GM23338 (cell line): ENCODE measurements around the gene SUMF1.

ENCODE experiments used
- CREB1 ChIP-seq: fragments of 250-450 bp; sonication (Bioruptor Pico); IDR thresholded peaks from 2 replicates; pipeline ENCODE4 v1.5.0; 2020; ENCODE audit warnings: low read depth, mild to moderate bottlenecking, moderate library complexity
- CTCF ChIP-seq, 2 experiments: fragments of 200-600 bp in 1 of 2; sonication (generic) in 1 of 2; conservative IDR thresholded peaks; 2 replicates each; pipeline versions ENCODE4 v1.5.1 to v1.6.1; 2016 to 2017; ENCODE audit warnings: antibody characterized with exemption in 2 of 2, low read depth in 2 of 2, mild to moderate bottlenecking in 2 of 2, moderate library complexity in 1 of 2
- ETS1 ChIP-seq: IDR thresholded peaks from 2 replicates; pipeline ENCODE4 v1.6.1; 2016; ENCODE audit warnings: antibody characterized with exemption
- EZH2 ChIP-seq: fragments of 200-600 bp; sonication (generic); IDR thresholded peaks from one replicate; pipeline ENCODE4 v1.8.0; 2017; ENCODE audit warnings: antibody characterized with exemption, mild to moderate bottlenecking, low read depth; ENCODE audit not compliant: unreplicated experiment
- EZH2phosphoT487 ChIP-seq: fragments of 200-600 bp; sonication (generic); IDR thresholded peaks from one replicate; pipeline ENCODE4 v1.8.1; 2018; ENCODE audit warnings: antibody characterized with exemption; ENCODE audit not compliant: unreplicated experiment
- JUNB ChIP-seq: IDR thresholded peaks from one replicate; pipeline ENCODE4 v1.6.1; 2016; ENCODE audit warnings: antibody characterized with exemption; ENCODE audit not compliant: unreplicated experiment
- NANOG ChIP-seq: IDR thresholded peaks from 2 replicates; pipeline ENCODE4 v1.6.1; 2016; ENCODE audit warnings: antibody characterized with exemption, borderline replicate concordance
- POLR2AphosphoS5 ChIP-seq: IDR thresholded peaks from 2 replicates; pipeline ENCODE4 v1.6.1; 2016; ENCODE audit warnings: antibody characterized with exemption, low read depth
- STAT1 ChIP-seq: IDR thresholded peaks from one replicate; pipeline ENCODE4 v1.6.1; 2016; ENCODE audit warnings: antibody characterized with exemption; ENCODE audit not compliant: unreplicated experiment
- ZNF331 ChIP-seq: fragments of 250-450 bp; sonication (Bioruptor Pico); IDR thresholded peaks from 2 replicates; pipeline ENCODE4 v1.5.0; 2020; ENCODE audit warnings: low read depth, mild to moderate bottlenecking, moderate library complexity
- ZNF462 ChIP-seq: fragments of 250-450 bp; sonication (Bioruptor Pico); IDR thresholded peaks from 2 replicates; pipeline ENCODE4 v1.5.0; 2020; ENCODE audit warnings: mild to moderate bottlenecking, moderate library complexity
- TF ChIP-seq, protein P1 (sequence below): IDR thresholded peaks from one replicate; pipeline ENCODE4 v1.6.1; 2018; ENCODE audit warnings: antibody characterized with exemption; ENCODE audit not compliant: unreplicated experiment

GRCh38 chr3:4419920-4420319, 47.1 kb downstream of the SUMF1 start:
- TF ChIP-seq CTCF (conservative IDR thresholded peaks at IDR 0.05; ENCODE audit: low read depth in 2 of 2) (peak; percentile 31 to 38; a peak in 3 of 4 replicates), ZNF331 (CRISPR knock-in tag) (no peak), EZH2phosphoT487 (no peak), POLR2AphosphoS5 (no peak), JUNB (no peak), NANOG (no peak), EZH2 (no peak), CREB1 (CRISPR knock-in tag) (no peak), ZNF462 (CRISPR knock-in tag) (no peak), ETS1 (no peak), STAT1 (no peak)
- TF ChIP-seq, protein P1, sequence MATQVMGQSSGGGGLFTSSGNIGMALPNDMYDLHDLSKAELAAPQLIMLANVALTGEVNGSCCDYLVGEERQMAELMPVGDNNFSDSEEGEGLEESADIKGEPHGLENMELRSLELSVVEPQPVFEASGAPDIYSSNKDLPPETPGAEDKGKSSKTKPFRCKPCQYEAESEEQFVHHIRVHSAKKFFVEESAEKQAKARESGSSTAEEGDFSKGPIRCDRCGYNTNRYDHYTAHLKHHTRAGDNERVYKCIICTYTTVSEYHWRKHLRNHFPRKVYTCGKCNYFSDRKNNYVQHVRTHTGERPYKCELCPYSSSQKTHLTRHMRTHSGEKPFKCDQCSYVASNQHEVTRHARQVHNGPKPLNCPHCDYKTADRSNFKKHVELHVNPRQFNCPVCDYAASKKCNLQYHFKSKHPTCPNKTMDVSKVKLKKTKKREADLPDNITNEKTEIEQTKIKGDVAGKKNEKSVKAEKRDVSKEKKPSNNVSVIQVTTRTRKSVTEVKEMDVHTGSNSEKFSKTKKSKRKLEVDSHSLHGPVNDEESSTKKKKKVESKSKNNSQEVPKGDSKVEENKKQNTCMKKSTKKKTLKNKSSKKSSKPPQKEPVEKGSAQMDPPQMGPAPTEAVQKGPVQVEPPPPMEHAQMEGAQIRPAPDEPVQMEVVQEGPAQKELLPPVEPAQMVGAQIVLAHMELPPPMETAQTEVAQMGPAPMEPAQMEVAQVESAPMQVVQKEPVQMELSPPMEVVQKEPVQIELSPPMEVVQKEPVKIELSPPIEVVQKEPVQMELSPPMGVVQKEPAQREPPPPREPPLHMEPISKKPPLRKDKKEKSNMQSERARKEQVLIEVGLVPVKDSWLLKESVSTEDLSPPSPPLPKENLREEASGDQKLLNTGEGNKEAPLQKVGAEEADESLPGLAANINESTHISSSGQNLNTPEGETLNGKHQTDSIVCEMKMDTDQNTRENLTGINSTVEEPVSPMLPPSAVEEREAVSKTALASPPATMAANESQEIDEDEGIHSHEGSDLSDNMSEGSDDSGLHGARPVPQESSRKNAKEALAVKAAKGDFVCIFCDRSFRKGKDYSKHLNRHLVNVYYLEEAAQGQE = no peak
